ENCODE data around the gene CGA.
"Not testable (repeated sequence)": the region's sequence is repeated elsewhere in the genome, so short reads cannot be mapped to it uniquely, and the experiment has no call there.

The CGA gene
- total RNA-seq, result 0 reads per million in 4 experiments

- no peak for DNase-seq
Measured at GRCh38 chr6:87095087-87095509, at the start of gene CGA. Gene CGA (minus strand): TSS chr6:87095106. CDS start chr6:87088200, 6,906 bp downstream.

- not testable (repeated sequence) for DNase-seq
Measured at GRCh38 chr6:87139927-87140326, 45.0 kb upstream of the CGA start.

- peak; percentile 10 for DNase-seq
Measured at GRCh38 chr6:87139236-87139635, 44.3 kb upstream of the CGA start.

GRCh38 chr6:87136963-87137362 is 42.1 kb upstream of the CGA start:
- DNase-seq, result no peak

GRCh38 chr6:87127737-87128136 is 32.8 kb upstream of the CGA start:
- no peak for DNase-seq

GRCh38 chr6:87126501-87126900 is 31.6 kb upstream of the CGA start:
- no peak for DNase-seq

GRCh38 chr6:87124074-87124473 is 29.2 kb upstream of the CGA start:
- no peak for DNase-seq

- no peak for DNase-seq
Measured at GRCh38 chr6:87122477-87122876, 27.6 kb upstream of the CGA start.

GRCh38 chr6:87118054-87118453 is 23.1 kb upstream of the CGA start:
- DNase-seq, result no peak

GRCh38 chr6:87116922-87117321 is 22.0 kb upstream of the CGA start:
- no peak for DNase-seq

- DNase-seq, result no peak
Measured at GRCh38 chr6:87115402-87116135, 20.7 kb upstream of the CGA start.

GRCh38 chr6:87110636-87111035 is 15.7 kb upstream of the CGA start:
- no peak for DNase-seq

GRCh38 chr6:87105823-87106222 is 10.9 kb upstream of the CGA start:
- DNase-seq, result no peak

- no peak for DNase-seq
Measured at GRCh38 chr6:87104667-87105066, 9.8 kb upstream of the CGA start.

- DNase-seq, result no peak
Measured at GRCh38 chr6:87103977-87104601, 9.2 kb upstream of the CGA start.

- DNase-seq, result no peak
Measured at GRCh38 chr6:87102151-87102621, 7.3 kb upstream of the CGA start.

GRCh38 chr6:87101067-87101466 is 6.2 kb upstream of the CGA start:
- no peak for DNase-seq

GRCh38 chr6:87100216-87100615 is 5.3 kb upstream of the CGA start:
- DNase-seq, result no peak

- DNase-seq, result no peak
Measured at GRCh38 chr6:87099472-87099871, 4.6 kb upstream of the CGA start.

GRCh38 chr6:87094576-87094975 is 330 bp downstream of the CGA start:
- no peak for DNase-seq

GRCh38 chr6:87093651-87094050 is 1.3 kb downstream of the CGA start:
- DNase-seq, result no peak

- no peak for DNase-seq
Measured at GRCh38 chr6:87093199-87093598, 1.7 kb downstream of the CGA start.

GRCh38 chr6:87092435-87092834 is 2.5 kb downstream of the CGA start:
- DNase-seq, result no peak

- no peak for DNase-seq
Measured at GRCh38 chr6:87089135-87089534, 5.8 kb downstream of the CGA start.

Data from effector CD8-positive, alpha-beta T cell (primary cell).